Measurements from ENCODE around the gene PTPRN2. TPM values are rescaled to one million over a fixed set of nuclear protein-coding genes. Genes with fewer than 3 reads are reported as not detected.

PTPRN2 gene
- total and polyA plus RNA-seq, 2 donors (not counting 3 experiments of a cell fraction or from before 2014, with no cell fraction given), result 0.62 to 0.88 TPM

DNA sequence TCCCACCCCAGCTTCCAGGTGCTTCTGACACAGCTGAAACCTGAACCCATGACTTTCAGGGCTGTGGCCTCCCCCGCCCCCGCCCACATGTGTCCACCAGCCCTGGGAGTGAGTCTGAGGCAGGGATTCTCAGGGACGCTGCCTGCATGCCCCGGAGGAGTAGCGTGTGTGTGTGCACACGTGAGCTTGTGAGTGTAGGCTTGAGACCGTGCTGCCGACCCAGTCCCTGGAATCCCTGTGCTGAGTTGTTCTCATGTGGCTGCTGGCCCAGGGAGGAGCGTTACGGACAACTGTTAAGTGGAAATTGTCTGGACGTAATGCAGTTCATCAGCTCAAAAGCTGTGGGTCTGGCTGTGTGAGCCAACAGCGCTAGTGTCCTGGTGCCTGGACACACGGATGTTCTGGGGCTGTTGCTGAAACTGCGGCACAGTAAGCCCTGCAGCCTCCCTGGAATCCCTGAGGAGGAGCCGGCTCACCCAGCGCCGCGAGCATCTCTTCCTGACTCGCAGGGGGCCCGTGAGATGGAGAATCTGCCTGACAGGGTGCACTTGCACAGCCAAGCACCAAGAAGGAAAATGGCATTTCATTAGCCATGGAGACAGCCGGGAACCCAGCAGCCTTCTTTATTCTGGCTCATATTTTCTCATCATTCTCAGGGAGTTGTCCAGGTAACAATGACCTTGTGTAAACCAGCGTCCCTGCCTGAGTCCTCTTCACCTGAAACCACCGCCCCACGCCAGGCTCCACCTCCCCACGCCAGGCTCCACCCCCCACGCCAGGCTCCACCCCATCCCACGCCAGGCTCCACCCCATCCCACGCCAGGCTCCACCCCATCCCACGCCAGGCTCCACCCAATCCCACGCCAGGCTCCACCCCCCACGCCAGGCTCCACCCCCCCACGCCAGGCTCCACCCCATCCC lies 603.9 kb downstream of the PTPRN2 start:
- no peaks in the 10 kb centered on the region for H3K4me1 ChIP-seq (ENCODE audit: control insufficient read depth, extremely low read depth, insufficient read depth, low read length)
- H3K4me3 ChIP-seq (replicated peaks in 1 of 3; ENCODE audit: insufficient read depth in 1 of 3, low read depth in 1 of 3, low read length in 3 of 3), result no peak overlapping the region
- no peak overlapping the region for H3K9ac ChIP-seq (replicated peaks; ENCODE audit: extremely low read depth, insufficient read depth, low read length)
- H3K9me1 ChIP-seq (replicated peaks; ENCODE audit: control insufficient read depth, extremely low read depth, insufficient read depth, low read length), result no peaks in the 10 kb centered on the region
- ChIA-PET CTCF (no interaction called here), POLR2A (no interaction called here)
- FAIRE-seq (no peak), DNase-seq (ENCODE audit: low read depth, low spot score) (no peak)
- H4K20me1 ChIP-seq (replicated peaks; ENCODE audit: control insufficient read depth, extremely low read depth, insufficient read depth, low read length), result no peaks in the 10 kb centered on the region
- H3K9me3 ChIP-seq (replicated peaks; ENCODE audit: control insufficient read depth, insufficient read depth, low read length), result peaks cover 7% of the 10 kb centered on the region
- no peak overlapping the region for H3K27ac ChIP-seq (ENCODE audit: insufficient read depth, low read depth, low read length)
- no peaks in the 10 kb centered on the region for H3K27me3 ChIP-seq (ENCODE audit: control insufficient read depth in 2 of 2, insufficient read depth in 2 of 2, low read length in 2 of 2)
- no peak overlapping the region for H2AFZ ChIP-seq (ENCODE audit: low read depth, low read length)
- TF ChIP-seq FOS (IDR thresholded peaks at IDR 0.05; ENCODE audit: borderline replicate concordance, insufficient read depth, low read length) (no peak), GATA2 (IDR thresholded peaks at IDR 0.05; ENCODE audit: insufficient read depth, insufficient read length, low read depth, low read length) (no peak), POLR2A (IDR thresholded peaks at IDR 0.05; ENCODE audit: low read depth, low read length) (no peak), POLR2AphosphoS5 (IDR thresholded peaks at IDR 0.05; ENCODE audit: insufficient read depth, low read depth, low read length) (no peak), MYC (IDR thresholded peaks at IDR 0.05; ENCODE audit: low read depth, low read length) (no peak), JUN (IDR thresholded peaks at IDR 0.05; ENCODE audit: borderline replicate concordance, insufficient read depth, insufficient read length, low read depth) (no peak), EZH2 (IDR thresholded peaks at IDR 0.05; ENCODE audit: borderline replicate concordance, low read depth, low read length, severe bottlenecking) (no peak)
- TF ChIP-seq, protein P1, sequence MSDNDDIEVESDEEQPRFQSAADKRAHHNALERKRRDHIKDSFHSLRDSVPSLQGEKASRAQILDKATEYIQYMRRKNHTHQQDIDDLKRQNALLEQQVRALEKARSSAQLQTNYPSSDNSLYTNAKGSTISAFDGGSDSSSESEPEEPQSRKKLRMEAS (IDR thresholded peaks at IDR 0.05; ENCODE audit: insufficient read depth, insufficient read length), result no peak
- TF ChIP-seq, protein P2, sequence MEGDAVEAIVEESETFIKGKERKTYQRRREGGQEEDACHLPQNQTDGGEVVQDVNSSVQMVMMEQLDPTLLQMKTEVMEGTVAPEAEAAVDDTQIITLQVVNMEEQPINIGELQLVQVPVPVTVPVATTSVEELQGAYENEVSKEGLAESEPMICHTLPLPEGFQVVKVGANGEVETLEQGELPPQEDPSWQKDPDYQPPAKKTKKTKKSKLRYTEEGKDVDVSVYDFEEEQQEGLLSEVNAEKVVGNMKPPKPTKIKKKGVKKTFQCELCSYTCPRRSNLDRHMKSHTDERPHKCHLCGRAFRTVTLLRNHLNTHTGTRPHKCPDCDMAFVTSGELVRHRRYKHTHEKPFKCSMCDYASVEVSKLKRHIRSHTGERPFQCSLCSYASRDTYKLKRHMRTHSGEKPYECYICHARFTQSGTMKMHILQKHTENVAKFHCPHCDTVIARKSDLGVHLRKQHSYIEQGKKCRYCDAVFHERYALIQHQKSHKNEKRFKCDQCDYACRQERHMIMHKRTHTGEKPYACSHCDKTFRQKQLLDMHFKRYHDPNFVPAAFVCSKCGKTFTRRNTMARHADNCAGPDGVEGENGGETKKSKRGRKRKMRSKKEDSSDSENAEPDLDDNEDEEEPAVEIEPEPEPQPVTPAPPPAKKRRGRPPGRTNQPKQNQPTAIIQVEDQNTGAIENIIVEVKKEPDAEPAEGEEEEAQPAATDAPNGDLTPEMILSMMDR (IDR thresholded peaks at IDR 0.05; ENCODE audit: extremely low read depth in 1 of 2, insufficient read depth in 1 of 2, low read depth in 1 of 2, low read length in 2 of 2), result no peak
- intact Hi-C loops (cut with micrococcal nuclease) (no loop called here), dilution Hi-C loops (cut with MboI; ENCODE audit: extremely low pct_ligation_motif_present, low sequenced_read_pairs) (no loop called here)
- no peak overlapping the region for H3K4me2 ChIP-seq (ENCODE audit: insufficient read depth, low read length)
- H3K79me2 ChIP-seq (ENCODE audit: control insufficient read depth, insufficient read depth, low read length), result no peaks in the 10 kb centered on the region
- H3K36me3 ChIP-seq (ENCODE audit: control insufficient read depth in 2 of 2, extremely low read depth in 1 of 2, insufficient read depth in 2 of 2, low read length in 2 of 2), result no peaks in the 10 kb centered on the region
- BruUV-seq (replicated peaks), result no TSS peak

Data from endothelial cell of umbilical vein (primary cell).